Sigmoid colon (tissue), 3 donors: ENCODE measurements around the gene LRRC31.

Experiments
- CTCF ChIP-seq, 4 experiments: fragments of 450-650 bp in 3 of 4; fragments of 200-600 bp in 1 of 4; IDR thresholded peaks; one replicate each; pipeline ENCODE4 v1.5.1; 2016 to 2019; ENCODE audit warnings: antibody characterized with exemption in 4 of 4, mild to moderate bottlenecking in 3 of 4, moderate library complexity in 2 of 4
- POLR2A ChIP-seq, 2 donors: fragments of 450-650 bp; IDR thresholded peaks; one replicate each; pipeline ENCODE4 v1.6.1; 2016; ENCODE audit warnings: antibody characterized with exemption in 2 of 2, mild to moderate bottlenecking in 2 of 2, moderate library complexity in 2 of 2

GRCh38 chr3:169813278-169813677, 56.5 kb downstream of the LRRC31 start:
- no peak for TF ChIP-seq CTCF (IDR thresholded peaks at IDR 0.05)
- no peak for TF ChIP-seq POLR2A (IDR thresholded peaks at IDR 0.05)
